ENCODE measurements around the gene UCP2.

UCP2 gene

GRCh38 chr11:73962101-73962705, 20.4 kb downstream of the UCP2 start:
- no peak overlapping the region for H3K4me3 ChIP-seq (ENCODE audit: low read depth, low read length)
- DNase-seq (ENCODE audit: low read depth): no peak
- no peak for TF ChIP-seq MAX (IDR thresholded peaks at IDR 0.05; ENCODE audit: low read depth, low read length)

GRCh38 chr11:73961321-73961720, 21.3 kb downstream of the UCP2 start:
- DNase-seq (ENCODE audit: low read depth): no peak
- TF ChIP-seq CTCF (IDR thresholded peaks at IDR 0.05; ENCODE audit: low read depth, low read length) (no peak), MYC (IDR thresholded peaks at IDR 0.05; ENCODE audit: low read depth, low read length) (no peak), POLR2A (IDR thresholded peaks at IDR 0.05; ENCODE audit: extremely low read depth, insufficient read length) (no peak), MAX (IDR thresholded peaks at IDR 0.05; ENCODE audit: low read depth, low read length) (no peak)
- no peak overlapping the region for H3K4me3 ChIP-seq (ENCODE audit: low read depth, low read length)

GRCh38 chr11:73958521-73959141, 24.0 kb downstream of the UCP2 start:
- no peak overlapping the region for H3K4me3 ChIP-seq (ENCODE audit: low read depth, low read length)
- TF ChIP-seq POLR2A (IDR thresholded peaks at IDR 0.05; ENCODE audit: extremely low read depth, insufficient read length): no peak
- no peak for TF ChIP-seq MYC (IDR thresholded peaks at IDR 0.05; ENCODE audit: low read depth, low read length)
- TF ChIP-seq CTCF (IDR thresholded peaks at IDR 0.05; ENCODE audit: low read depth, low read length): no peak
- TF ChIP-seq MAX (IDR thresholded peaks at IDR 0.05; ENCODE audit: low read depth, low read length): no peak
- DNase-seq (ENCODE audit: low read depth): no peak

- TF ChIP-seq MYC (IDR thresholded peaks at IDR 0.05; ENCODE audit: low read depth, low read length) (no peak), CTCF (IDR thresholded peaks at IDR 0.05; ENCODE audit: low read depth, low read length) (no peak), MAX (IDR thresholded peaks at IDR 0.05; ENCODE audit: low read depth, low read length) (no peak)
- H3K4me3 ChIP-seq (ENCODE audit: low read depth, low read length): no peak overlapping the region
- DNase-seq (ENCODE audit: low read depth): no peak
Measured at GRCh38 chr11:73957654-73958361, 24.8 kb downstream of the UCP2 start.

- no peak for TF ChIP-seq MYC (IDR thresholded peaks at IDR 0.05; ENCODE audit: low read depth, low read length)
- TF ChIP-seq CTCF (IDR thresholded peaks at IDR 0.05; ENCODE audit: low read depth, low read length): no peak
- TF ChIP-seq MAX (IDR thresholded peaks at IDR 0.05; ENCODE audit: low read depth, low read length): no peak
- TF ChIP-seq POLR2A (IDR thresholded peaks at IDR 0.05; ENCODE audit: extremely low read depth, insufficient read length): no peak
- no peak for DNase-seq (ENCODE audit: low read depth)
- no peak overlapping the region for H3K4me3 ChIP-seq (ENCODE audit: low read depth, low read length)
Measured at GRCh38 chr11:73956876-73957653, 25.6 kb downstream of the UCP2 start.

All from NB4 (cell line).